OCI-LY3 (cell line): ENCODE measurements around the gene C9.

Source experiments
- EZH2phosphoT487 ChIP-seq: fragments of 200-600 bp; shearing (Covaris generic); IDR thresholded peaks from 2 replicates; pipeline ENCODE4 v1.6.1; 2018; ENCODE audit warnings: antibody characterized with exemption, mixed run types, low read depth
- TF ChIP-seq, protein P1 (sequence below): fragments of 200-600, 300-600 bp; sonication (generic); IDR thresholded peaks from 2 replicates; pipeline ENCODE4 v1.5.1; 2014; ENCODE audit warnings: antibody characterized with exemption, low read length, low read depth

DNA sequence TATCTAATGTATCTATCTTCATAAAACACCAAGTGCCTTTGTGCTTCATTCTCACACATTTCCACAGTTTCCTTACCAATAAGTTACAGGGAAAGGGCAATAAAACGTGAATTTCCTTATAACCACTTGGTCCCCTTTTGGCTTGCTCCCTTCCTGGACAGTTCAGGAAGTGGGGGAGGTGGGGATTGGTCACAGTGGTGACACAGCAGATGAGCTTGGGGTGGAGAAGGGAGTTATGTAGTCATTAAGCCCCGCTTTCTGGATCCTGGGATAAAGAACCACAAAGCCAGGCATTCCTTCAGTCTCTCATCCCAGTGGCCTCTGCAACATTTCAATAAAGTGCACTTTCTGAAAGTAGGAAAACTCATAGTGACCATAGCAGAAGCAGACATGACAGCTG is 97.9 kb downstream of the C9 start:
- TF ChIP-seq, protein P1, sequence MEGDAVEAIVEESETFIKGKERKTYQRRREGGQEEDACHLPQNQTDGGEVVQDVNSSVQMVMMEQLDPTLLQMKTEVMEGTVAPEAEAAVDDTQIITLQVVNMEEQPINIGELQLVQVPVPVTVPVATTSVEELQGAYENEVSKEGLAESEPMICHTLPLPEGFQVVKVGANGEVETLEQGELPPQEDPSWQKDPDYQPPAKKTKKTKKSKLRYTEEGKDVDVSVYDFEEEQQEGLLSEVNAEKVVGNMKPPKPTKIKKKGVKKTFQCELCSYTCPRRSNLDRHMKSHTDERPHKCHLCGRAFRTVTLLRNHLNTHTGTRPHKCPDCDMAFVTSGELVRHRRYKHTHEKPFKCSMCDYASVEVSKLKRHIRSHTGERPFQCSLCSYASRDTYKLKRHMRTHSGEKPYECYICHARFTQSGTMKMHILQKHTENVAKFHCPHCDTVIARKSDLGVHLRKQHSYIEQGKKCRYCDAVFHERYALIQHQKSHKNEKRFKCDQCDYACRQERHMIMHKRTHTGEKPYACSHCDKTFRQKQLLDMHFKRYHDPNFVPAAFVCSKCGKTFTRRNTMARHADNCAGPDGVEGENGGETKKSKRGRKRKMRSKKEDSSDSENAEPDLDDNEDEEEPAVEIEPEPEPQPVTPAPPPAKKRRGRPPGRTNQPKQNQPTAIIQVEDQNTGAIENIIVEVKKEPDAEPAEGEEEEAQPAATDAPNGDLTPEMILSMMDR = no peak
- TF ChIP-seq EZH2phosphoT487 = no peak
